Caco-2 (cell line): Measurements from ENCODE around the gene C2orf49. TPM values are rescaled to one million over a fixed set of nuclear protein-coding genes. Genes with fewer than 3 reads are reported as not detected.

ENCODE experiments used
- BruUV-seq: library from RNA; stranded (reverse); fragments of 400-500 nt; replicated peaks from 2 replicates; lab custom pipeline; 2021; lab: Mats Ljungman, UMichigan
- CTCF ChIA-PET: fragments of 300-600 bp; sonication (Branson Sonifier 250); formaldehyde crosslinking; loops from one replicate; lab custom pipeline; 2022; ENCODE audit warnings: antibody characterized with exemption; lab: Charles Lee
- POLR2A ChIA-PET: fragments of 300-600 bp; sonication (Branson Sonifier 250); formaldehyde crosslinking; loops from one replicate; lab custom pipeline; 2022; ENCODE audit warnings: antibody characterized with exemption; lab: Charles Lee
- DNase-seq, 2 experiments: peaks; one replicate each; pipeline versions ENCODE4 v3.0.0 to v3.0.0-alpha.2; 2020 to 2022
- H3K27me3 ChIP-seq: replicated peaks from 2 replicates; pipeline ENCODE4 v1.6.0; 2011; ENCODE audit warnings: low read length; ENCODE audit not compliant: control insufficient read depth, insufficient read depth
- H3K36me3 ChIP-seq: 2 replicates; pipeline ENCODE4 v1.5.1; 2011; ENCODE audit warnings: low read length; ENCODE audit not compliant: control insufficient read depth, insufficient read depth
- H3K4me1 ChIP-seq: fragments of 250-450 bp; sonication (Bioruptor Pico); 2 replicates; pipeline ENCODE4 v1.5.1; 2020; ENCODE audit warnings: mild to moderate bottlenecking
- H3K4me3 ChIP-seq: 2 replicates; pipeline ENCODE4 v1.5.1; 2011; ENCODE audit warnings: low read depth, mild to moderate bottlenecking, control low read depth, low read length
- H3K9me3 ChIP-seq: fragments of 250-450 bp; sonication (Bioruptor Pico); 2 replicates; pipeline ENCODE4 v1.5.1; 2020; ENCODE audit warnings: mild to moderate bottlenecking, moderate library complexity
- H3K27ac Mint-ChIP-seq: one replicate; pipeline ENCODE4 v1.8.0; 2022; ENCODE audit warnings: mixed read lengths; ENCODE audit not compliant: unreplicated experiment
- H3K27me3 Mint-ChIP-seq: one replicate; pipeline ENCODE4 v1.8.0; 2022; ENCODE audit warnings: mixed read lengths; ENCODE audit not compliant: insufficient read depth, unreplicated experiment
- H3K36me3 Mint-ChIP-seq: one replicate; pipeline ENCODE4 v1.8.0; 2022; ENCODE audit warnings: mild to moderate bottlenecking, mixed read lengths; ENCODE audit not compliant: insufficient read depth, unreplicated experiment
- H3K4me1 Mint-ChIP-seq: one replicate; pipeline ENCODE4 v1.8.0; 2022; ENCODE audit warnings: low read depth, mixed read lengths; ENCODE audit not compliant: unreplicated experiment
- H3K4me3 Mint-ChIP-seq: one replicate; pipeline ENCODE4 v1.8.0; 2022; ENCODE audit warnings: mild to moderate bottlenecking, moderate library complexity, mixed read lengths; ENCODE audit not compliant: unreplicated experiment
- H3K9me3 Mint-ChIP-seq: one replicate; pipeline ENCODE4 v1.8.0; 2022; ENCODE audit warnings: mixed read lengths; ENCODE audit not compliant: unreplicated experiment
- intact Hi-C: fragments of 100-400 bp; cut with micrococcal nuclease; formaldehyde crosslinking; loops from one replicate; pipeline ENCODE4 v1.10.0; 2022; ENCODE audit not compliant: unreplicated experiment
- total RNA-seq: library from RNA; stranded (reverse); gene quantifications from 2 replicates; pipeline ENCODE4 v1.2.3, GENCODE V29; 2022
- TF ChIP-seq, protein P1 (sequence below), 2 experiments: fragments of 200-600 bp in 1 of 2; IDR thresholded peaks; 1 replicate in 1 of 2; 2 replicates in 1 of 2; pipeline versions ENCODE4 v1.5.1 to v1.8.0; 2011 to 2022; ENCODE audit warnings: antibody characterized with exemption in 1 of 2, control low read depth in 1 of 2, inconsistent platforms in 1 of 2, low read depth in 1 of 2, low read length in 1 of 2, mild to moderate bottlenecking in 1 of 2, moderate library complexity in 1 of 2; ENCODE audit not compliant: insufficient read depth in 1 of 2, severe bottlenecking in 1 of 2, unreplicated experiment in 1 of 2

Gene C2orf49
- total RNA-seq, 1 experiment from 2014 or later: 24.8 TPM

DNA sequence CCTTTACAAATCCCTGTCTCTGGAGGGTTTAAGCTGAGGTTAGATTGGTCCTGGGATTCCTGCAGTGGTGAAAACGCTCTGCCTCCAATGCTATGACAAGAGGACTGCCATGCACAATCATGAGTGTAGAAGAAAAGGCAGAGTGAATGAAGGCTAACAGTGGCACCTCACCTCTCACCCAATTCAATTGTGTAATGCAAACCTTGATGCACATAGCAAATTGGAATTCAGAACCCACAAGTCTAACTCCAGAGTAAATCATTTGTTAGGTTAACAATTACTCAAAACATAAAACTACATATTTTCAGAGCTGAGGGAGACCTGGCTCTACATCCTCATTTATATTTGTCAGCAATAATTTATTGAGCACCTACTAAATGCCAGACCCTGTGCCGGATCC is 9.7 kb upstream of the C2orf49 start:
- POLR2A ChIA-PET: no interaction called here
- Mint-ChIP-seq H3K27me3 (no peaks in the 10 kb centered on the region), H3K27ac (peak overlapping the region; percentile 72), H3K4me1 (peaks cover 14% of the 10 kb centered on the region), H3K36me3 (no peaks in the 10 kb centered on the region), H3K4me3 (no peak overlapping the region), H3K9me3 (no peaks in the 10 kb centered on the region)
- intact Hi-C loops: no loop called here
- H3K36me3 ChIP-seq: no peaks in the 10 kb centered on the region
- no peak overlapping the region for H3K4me3 ChIP-seq
- DNase-seq: no peak
- TF ChIP-seq, protein P1, sequence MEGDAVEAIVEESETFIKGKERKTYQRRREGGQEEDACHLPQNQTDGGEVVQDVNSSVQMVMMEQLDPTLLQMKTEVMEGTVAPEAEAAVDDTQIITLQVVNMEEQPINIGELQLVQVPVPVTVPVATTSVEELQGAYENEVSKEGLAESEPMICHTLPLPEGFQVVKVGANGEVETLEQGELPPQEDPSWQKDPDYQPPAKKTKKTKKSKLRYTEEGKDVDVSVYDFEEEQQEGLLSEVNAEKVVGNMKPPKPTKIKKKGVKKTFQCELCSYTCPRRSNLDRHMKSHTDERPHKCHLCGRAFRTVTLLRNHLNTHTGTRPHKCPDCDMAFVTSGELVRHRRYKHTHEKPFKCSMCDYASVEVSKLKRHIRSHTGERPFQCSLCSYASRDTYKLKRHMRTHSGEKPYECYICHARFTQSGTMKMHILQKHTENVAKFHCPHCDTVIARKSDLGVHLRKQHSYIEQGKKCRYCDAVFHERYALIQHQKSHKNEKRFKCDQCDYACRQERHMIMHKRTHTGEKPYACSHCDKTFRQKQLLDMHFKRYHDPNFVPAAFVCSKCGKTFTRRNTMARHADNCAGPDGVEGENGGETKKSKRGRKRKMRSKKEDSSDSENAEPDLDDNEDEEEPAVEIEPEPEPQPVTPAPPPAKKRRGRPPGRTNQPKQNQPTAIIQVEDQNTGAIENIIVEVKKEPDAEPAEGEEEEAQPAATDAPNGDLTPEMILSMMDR (IDR thresholded peaks at IDR 0.05; ENCODE audit: insufficient read depth in 1 of 2, low read depth in 1 of 2, low read length in 1 of 2, severe bottlenecking in 1 of 2, unreplicated experiment in 1 of 2): no peak
- H3K27me3 ChIP-seq: no peaks in the 10 kb centered on the region
- TSS peak; percentile 39 for BruUV-seq
- H3K9me3 ChIP-seq: no peaks in the 10 kb centered on the region
- peaks cover 11% of the 10 kb centered on the region for H3K4me1 ChIP-seq
- CTCF ChIA-PET: no interaction called here

DNA sequence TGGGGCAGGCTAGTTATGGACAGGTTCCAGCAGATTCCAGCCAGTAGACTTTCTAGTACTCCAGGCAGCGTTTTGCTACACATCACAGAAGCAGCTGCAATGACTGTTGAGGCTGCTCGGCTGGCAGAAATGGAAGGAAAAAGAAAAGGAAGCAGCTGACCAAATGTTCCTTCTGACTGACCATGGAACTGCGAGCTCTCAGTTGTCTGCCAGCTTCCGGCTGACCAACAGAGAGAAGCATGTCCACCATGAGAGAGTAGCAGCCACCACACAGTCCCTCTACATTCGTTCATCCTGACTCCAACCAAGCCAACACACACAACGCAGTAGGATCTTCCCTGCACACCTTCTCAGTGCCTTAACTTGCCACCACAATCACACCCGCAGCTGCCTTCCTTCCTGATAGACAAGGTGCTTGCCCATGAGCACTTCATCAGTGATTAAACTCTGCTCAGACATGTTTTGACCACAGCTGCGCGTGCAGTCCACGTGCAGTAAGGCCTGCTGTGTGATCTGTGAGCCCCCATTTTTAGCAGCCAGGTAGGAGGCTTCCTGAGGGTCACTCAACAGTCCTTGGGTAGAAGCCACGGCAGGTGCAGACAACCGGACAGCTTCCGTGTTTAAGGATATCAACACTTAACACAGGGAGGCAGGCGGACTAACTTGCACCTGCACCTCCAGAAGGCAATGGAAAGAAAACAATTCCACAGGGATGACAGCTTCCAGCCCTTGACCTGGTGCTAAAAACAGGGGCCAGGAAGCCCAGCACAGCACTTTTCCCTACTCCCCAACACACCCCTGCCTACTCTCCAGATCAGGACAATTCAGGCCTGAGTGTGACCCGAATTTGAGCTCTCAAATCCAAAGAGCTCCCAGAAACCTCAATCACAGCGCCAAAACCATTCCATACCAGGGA is 8.8 kb upstream of the C2orf49 start:
- H3K27me3 ChIP-seq: no peaks in the 10 kb centered on the region
- ChIA-PET CTCF (interaction anchor here (1.3 kb wide), 1 partner anchor 34 kb away, joined by 6 read pairs; no protein-coding TSS in a partner anchor), POLR2A (interaction anchor here (2.4 kb wide), 1 partner anchor 9 kb away, joined by 6 read pairs; the partner anchor contains the start of gene C2orf49)
- peaks cover 11% of the 10 kb centered on the region for H3K4me1 ChIP-seq
- BruUV-seq: no TSS peak
- Mint-ChIP-seq H3K36me3 (no peaks in the 10 kb centered on the region), H3K27me3 (no peaks in the 10 kb centered on the region), H3K4me3 (peak overlapping the region; percentile 81), H3K4me1 (peaks cover 14% of the 10 kb centered on the region), H3K9me3 (no peaks in the 10 kb centered on the region), H3K27ac (peak overlapping the region; percentile 72)
- DNase-seq: peak in 1 of 2 experiments; percentile 25
- no peaks in the 10 kb centered on the region for H3K9me3 ChIP-seq
- intact Hi-C loops: no loop called here
- no peaks in the 10 kb centered on the region for H3K36me3 ChIP-seq
- peak overlapping the region; percentile 87 for H3K4me3 ChIP-seq
- TF ChIP-seq, protein P1 (IDR thresholded peaks at IDR 0.05; ENCODE audit: insufficient read depth in 1 of 2, low read depth in 1 of 2, low read length in 1 of 2, severe bottlenecking in 1 of 2, unreplicated experiment in 1 of 2): no peak

DNA sequence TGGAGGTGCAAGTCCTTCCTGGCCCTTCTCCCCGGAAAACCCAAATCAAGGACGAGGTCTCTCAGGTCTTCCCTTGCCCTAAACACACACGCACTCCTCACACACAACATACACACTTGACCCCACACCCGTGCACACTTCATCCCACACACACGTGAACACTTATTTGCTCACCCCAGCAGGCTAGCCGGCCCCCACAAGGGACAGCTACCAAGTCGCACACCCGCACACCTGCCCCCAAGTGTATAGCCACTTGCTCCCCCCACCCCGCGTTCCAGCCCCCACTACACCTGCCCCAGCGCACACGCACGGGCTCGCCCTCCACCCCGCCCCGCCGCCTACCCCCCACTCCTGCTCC is 8.2 kb upstream of the C2orf49 start:
- Mint-ChIP-seq H3K4me1 (peaks cover 14% of the 10 kb centered on the region), H3K27me3 (no peaks in the 10 kb centered on the region), H3K9me3 (no peaks in the 10 kb centered on the region), H3K4me3 (peak overlapping the region; percentile 81), H3K27ac (peak overlapping the region; percentile 72), H3K36me3 (no peaks in the 10 kb centered on the region)
- DNase-seq: peak in 1 of 2 experiments; percentile 15
- Histone ChIP-seq H3K27me3 (no peaks in the 10 kb centered on the region), H3K4me3 (peak overlapping the region; percentile 87), H3K9me3 (no peaks in the 10 kb centered on the region), H3K4me1 (peaks cover 11% of the 10 kb centered on the region), H3K36me3 (no peaks in the 10 kb centered on the region)
- BruUV-seq: no TSS peak
- CTCF ChIA-PET: interaction anchor here (1.3 kb wide), 1 partner anchor 35 kb away, joined by 6 read pairs; no protein-coding TSS in a partner anchor
- intact Hi-C loops: no loop called here
- TF ChIP-seq, protein P1 (IDR thresholded peaks at IDR 0.05; ENCODE audit: insufficient read depth in 1 of 2, low read depth in 1 of 2, low read length in 1 of 2, severe bottlenecking in 1 of 2, unreplicated experiment in 1 of 2): no peak
- POLR2A ChIA-PET: interaction anchor here (2.4 kb wide), 1 partner anchor 9 kb away, joined by 6 read pairs; the partner anchor contains the start of gene C2orf49
